Duodenal mucosa (tissue), 2 donors: ENCODE data around the gene EXPH5.
A peak's percentile ranks its signal among the peaks of the same experiment; 100 is the strongest.

Experiments
- H3K27ac ChIP-seq: one replicate; pipeline ENCODE4 v1.7.0; 2013; ENCODE audit warnings: low read depth, low read length
- H3K27me3 ChIP-seq, 2 donors: one replicate each; pipeline ENCODE4 v1.7.0; 2013; ENCODE audit warnings: low read length in 2 of 2, control low read depth in 1 of 2; ENCODE audit not compliant: insufficient read depth in 2 of 2, control insufficient read depth in 1 of 2
- H3K36me3 ChIP-seq, 2 donors: one replicate each; pipeline ENCODE4 v1.7.0; 2013; ENCODE audit warnings: low read length in 2 of 2, control low read depth in 1 of 2; ENCODE audit not compliant: insufficient read depth in 2 of 2, control insufficient read depth in 1 of 2
- H3K4me1 ChIP-seq, 2 donors: one replicate each; pipeline ENCODE4 v1.7.0; 2013; ENCODE audit warnings: low read length in 2 of 2, control low read depth in 1 of 2; ENCODE audit not compliant: insufficient read depth in 2 of 2, control insufficient read depth in 1 of 2
- H3K4me3 ChIP-seq, 2 donors: one replicate each; pipeline ENCODE4 v1.7.0; 2013; ENCODE audit warnings: low read length in 2 of 2, low read depth in 1 of 2
- H3K9ac ChIP-seq, 2 donors: one replicate each; pipeline ENCODE4 v1.7.0; 2013; ENCODE audit warnings: low read length in 2 of 2, low read depth in 1 of 2
- H3K9me3 ChIP-seq, 2 donors: one replicate each; pipeline ENCODE4 v1.7.0; 2013; ENCODE audit warnings: low read length in 2 of 2, control low read depth in 1 of 2; ENCODE audit not compliant: control insufficient read depth in 1 of 2

EXPH5 gene

DNA sequence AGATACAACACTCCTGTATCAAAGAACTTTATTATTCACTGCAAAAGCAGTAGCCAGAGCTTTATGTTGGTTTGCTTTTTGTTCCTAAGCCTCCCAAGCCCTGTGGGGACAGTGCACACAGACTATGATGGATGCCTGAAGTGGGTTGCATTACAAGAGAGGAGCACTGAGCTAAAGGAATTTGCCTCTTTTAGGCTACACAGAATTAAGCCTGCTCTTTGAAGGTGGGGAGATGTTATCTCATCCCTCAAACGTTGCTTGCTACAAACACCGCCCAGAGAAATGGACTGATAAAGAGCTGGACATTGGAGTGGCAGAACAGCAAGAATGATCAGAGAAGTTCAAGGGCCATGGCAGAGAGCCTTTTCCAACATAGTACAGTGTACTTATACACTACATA is 92.8 kb downstream of the EXPH5 start:
- Histone ChIP-seq H3K27ac (no peak overlapping the region), H3K9ac (no peak overlapping the region), H3K27me3 (no peaks in the 10 kb centered on the region), H3K9me3 (no peaks in the 10 kb centered on the region), H3K4me3 (no peak overlapping the region), H3K36me3 (no peaks in the 10 kb centered on the region), H3K4me1 (peaks cover 7 to 10% of the 10 kb centered on the region in 2 donors)

DNA sequence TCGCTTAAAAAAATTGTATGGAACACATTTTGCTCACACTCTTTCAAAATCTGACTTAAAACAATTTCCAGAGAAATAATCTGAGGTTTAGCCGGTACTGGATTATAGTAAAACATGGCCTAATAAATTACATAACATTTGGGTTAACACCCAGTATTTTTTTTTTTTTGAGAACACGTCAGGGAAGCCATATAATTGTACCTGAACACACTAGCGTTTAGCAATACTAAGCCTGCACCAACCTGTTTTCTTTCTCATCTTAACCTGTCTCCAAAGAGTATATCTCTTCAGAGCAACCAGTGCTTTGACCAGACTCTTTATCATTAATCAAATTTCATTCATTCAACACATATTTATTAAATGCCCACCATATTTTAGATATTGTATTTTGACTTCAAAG is 93.4 kb downstream of the EXPH5 start:
- Histone ChIP-seq H3K4me3 (no peak overlapping the region), H3K9me3 (no peaks in the 10 kb centered on the region), H3K36me3 (no peaks in the 10 kb centered on the region), H3K27ac (no peak overlapping the region), H3K4me1 (peaks cover 7 to 10% of the 10 kb centered on the region in 2 donors), H3K27me3 (no peaks in the 10 kb centered on the region), H3K9ac (no peak overlapping the region)

- H3K4me3 ChIP-seq, result peak overlapping the region; percentile 70 to 71
- peak overlapping the region; percentile 91 for H3K27ac ChIP-seq
- peak overlapping the region in 1 of 2 donors; percentile 21 for H3K9ac ChIP-seq
- H3K36me3 ChIP-seq, result no peaks in the 10 kb centered on the region
- peaks cover 7 to 10% of the 10 kb centered on the region in 2 donors for H3K4me1 ChIP-seq
- no peaks in the 10 kb centered on the region for H3K27me3 ChIP-seq
- H3K9me3 ChIP-seq, result no peaks in the 10 kb centered on the region
Measured at GRCh38 chr11:108498816-108499408, 94.7 kb downstream of the EXPH5 start.

DNA sequence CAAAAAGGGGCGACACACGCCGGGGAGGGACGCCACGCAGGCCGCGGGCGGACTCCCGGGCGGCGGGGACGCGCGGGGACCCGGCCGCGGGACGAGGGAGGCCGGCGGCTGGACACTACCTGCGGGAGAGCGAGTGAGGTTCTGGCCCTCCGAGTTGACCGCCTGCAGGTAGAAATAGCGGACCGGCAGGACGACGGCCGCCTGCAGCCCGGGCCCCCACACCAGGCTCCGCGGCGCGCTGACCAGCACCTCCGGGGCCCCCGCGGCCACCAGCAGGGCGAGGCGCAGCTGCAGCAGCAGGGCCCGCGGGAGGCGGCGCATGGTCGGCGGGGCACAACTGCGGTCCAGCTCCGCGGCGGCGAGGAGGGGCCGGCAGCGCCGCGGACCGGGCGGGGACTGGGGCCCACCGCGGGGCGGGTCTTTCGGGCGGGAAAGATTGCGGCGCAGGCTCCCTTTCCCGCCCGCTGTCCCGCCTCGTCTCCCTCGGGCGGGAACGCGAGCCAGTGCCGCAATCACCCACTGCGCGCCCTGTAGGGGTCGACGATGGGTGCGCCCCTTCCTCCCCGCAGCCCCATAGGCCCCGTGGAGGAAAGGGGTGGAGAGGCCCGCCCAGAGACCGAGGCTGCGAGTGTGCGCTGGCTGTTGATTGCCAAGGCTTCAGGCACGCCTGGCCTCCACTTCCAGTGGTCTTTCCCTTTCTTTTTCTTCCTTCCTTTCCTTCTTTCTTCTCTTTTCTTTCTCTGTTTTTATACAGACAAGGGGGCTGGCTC is 95.3 kb downstream of the EXPH5 start, which contains the start of gene POGLUT3:
Gene POGLUT3 (minus strand): TSS at position 339 of the 770 bp plus-strand sequence. CDS start 18 bp downstream, at position 321.
- Histone ChIP-seq H3K9ac (peak within 1 kb of the TSS; percentile 21 to 66), H3K27ac (peak within 1 kb of the TSS; percentile 91), H3K27me3 (no peaks in the 10 kb centered on the region), H3K36me3 (no peaks in the 10 kb centered on the region), H3K4me1 (peaks cover 7 to 10% of the 10 kb centered on the region in 2 donors), H3K4me3 (peak within 1 kb of the TSS; percentile 70 to 71), H3K9me3 (no peaks in the 10 kb centered on the region)

DNA sequence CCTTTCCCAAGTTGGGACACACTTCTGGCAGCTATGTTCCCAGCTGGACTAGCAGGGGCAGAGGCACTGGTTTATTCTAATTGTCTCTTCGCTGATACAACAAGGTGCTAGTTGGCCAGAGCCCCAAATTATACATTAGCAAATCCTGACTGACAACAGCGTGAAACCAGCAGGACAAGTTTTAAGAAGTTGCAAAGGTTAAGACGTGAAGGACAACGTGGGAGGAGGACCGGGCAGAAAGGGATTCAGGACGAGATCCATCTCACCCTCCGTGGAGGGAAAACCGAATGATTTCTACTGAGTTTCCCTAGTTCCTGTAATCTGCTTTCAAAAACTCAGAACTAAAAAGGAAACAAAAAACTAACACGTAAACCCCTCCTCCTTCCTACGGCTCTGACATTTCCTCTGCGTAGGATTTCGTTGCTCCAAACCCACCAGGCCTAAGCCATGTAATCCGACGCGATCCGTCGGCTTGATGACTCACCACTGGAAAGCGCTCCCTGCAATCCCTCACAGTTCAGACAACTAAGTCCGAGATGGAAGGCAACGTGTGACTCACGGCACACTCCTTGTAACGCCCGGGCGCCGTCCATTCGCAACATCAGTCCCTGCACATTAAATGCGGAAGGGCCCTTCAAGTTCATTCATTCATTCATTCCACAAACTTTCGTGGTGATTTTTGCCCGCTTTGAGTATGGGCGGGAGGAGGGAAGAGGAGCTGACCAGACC is 96.1 kb downstream of the EXPH5 start:
- Histone ChIP-seq H3K9me3 (no peaks in the 10 kb centered on the region), H3K27me3 (no peaks in the 10 kb centered on the region), H3K4me1 (peaks cover 7 to 10% of the 10 kb centered on the region in 2 donors), H3K4me3 (peak overlapping the region; percentile 70 to 71), H3K27ac (peak overlapping the region; percentile 91), H3K9ac (peak overlapping the region; percentile 21 to 66), H3K36me3 (no peaks in the 10 kb centered on the region)

GRCh38 chr11:108496643-108497256 is 96.8 kb downstream of the EXPH5 start:
- peak overlapping the region; percentile 70 to 71 for H3K4me3 ChIP-seq
- no peak overlapping the region for H3K27ac ChIP-seq
- no peaks in the 10 kb centered on the region for H3K36me3 ChIP-seq
- H3K9ac ChIP-seq, result peak overlapping the region; percentile 21 to 66
- no peaks in the 10 kb centered on the region for H3K9me3 ChIP-seq
- peaks cover 7 to 10% of the 10 kb centered on the region in 2 donors for H3K4me1 ChIP-seq
- H3K27me3 ChIP-seq, result no peaks in the 10 kb centered on the region

- H3K4me1 ChIP-seq, result peaks cover 7 to 10% of the 10 kb centered on the region in 2 donors
- no peaks in the 10 kb centered on the region for H3K27me3 ChIP-seq
- H3K9ac ChIP-seq, result no peak overlapping the region
- no peaks in the 10 kb centered on the region for H3K9me3 ChIP-seq
- H3K4me3 ChIP-seq, result no peak overlapping the region
- no peak overlapping the region for H3K27ac ChIP-seq
- H3K36me3 ChIP-seq, result no peaks in the 10 kb centered on the region
Measured at GRCh38 chr11:108495326-108495725, 98.2 kb downstream of the EXPH5 start.

DNA sequence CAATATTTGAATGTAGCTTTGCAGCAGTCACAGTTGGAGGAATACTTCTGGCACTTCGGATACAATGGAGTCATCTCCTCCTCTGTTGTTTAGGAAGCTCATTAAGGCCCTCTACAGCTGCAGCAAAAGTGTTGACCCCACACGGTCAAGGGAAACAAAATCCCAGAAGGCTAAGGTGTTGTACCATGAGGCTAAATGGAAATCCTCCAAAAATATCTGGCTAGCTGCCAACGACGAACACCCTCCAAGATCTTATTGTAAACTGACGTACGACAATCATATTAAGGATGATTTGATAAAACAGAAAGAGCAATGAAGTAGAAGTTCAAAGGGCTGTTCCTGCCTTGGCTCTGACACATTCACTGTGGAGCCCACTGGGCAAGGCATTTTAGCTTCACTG is 99.4 kb downstream of the EXPH5 start:
- Histone ChIP-seq H3K4me1 (peaks cover 7 to 10% of the 10 kb centered on the region in 2 donors), H3K4me3 (no peak overlapping the region), H3K27me3 (no peaks in the 10 kb centered on the region), H3K36me3 (no peaks in the 10 kb centered on the region), H3K9ac (no peak overlapping the region), H3K9me3 (no peaks in the 10 kb centered on the region), H3K27ac (no peak overlapping the region)

DNA sequence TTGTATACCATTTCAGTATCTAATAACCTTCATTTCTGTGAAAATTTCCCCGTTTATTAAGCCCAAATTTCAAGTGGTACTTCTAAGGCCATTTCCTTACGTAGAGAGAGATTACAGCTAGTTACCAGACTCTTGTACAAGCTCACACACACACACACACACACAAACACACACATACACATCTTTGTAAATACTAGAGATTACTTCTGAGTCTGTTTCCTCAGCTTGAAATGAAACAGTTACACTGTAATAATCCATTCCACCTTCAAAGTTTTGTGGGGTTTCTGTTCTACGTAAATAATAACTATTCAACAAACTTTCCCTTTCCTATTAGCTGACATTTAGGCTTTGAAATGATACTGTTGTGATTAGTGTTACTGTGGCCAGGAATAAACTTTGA is 101.6 kb downstream of the EXPH5 start:
- Histone ChIP-seq H3K36me3 (no peaks in the 10 kb centered on the region), H3K4me1 (peaks cover 4 to 6% of the 10 kb centered on the region in 2 donors), H3K9ac (no peak overlapping the region), H3K27ac (no peak overlapping the region), H3K4me3 (no peak overlapping the region), H3K9me3 (no peaks in the 10 kb centered on the region), H3K27me3 (no peaks in the 10 kb centered on the region)
